Gastroesophageal sphincter (tissue), 4 donors: ENCODE measurements around the gene PCBD2. TPM values are rescaled to one million over a fixed set of nuclear protein-coding genes. Genes with fewer than 3 reads are reported as not detected.

Experiments
- ATAC-seq: fragments of 150-250 bp; one replicate; pipeline ENCODE4 v1.9.1; 2016; ENCODE audit warnings: mild to moderate bottlenecking, moderate library complexity
- H3K27ac ChIP-seq, 4 donors: fragments of 200-600 bp; sonication (generic) in 3 of 4; 1 replicate in 3 of 4; 2 replicates in 1 of 4; pipeline ENCODE4 v1.5.1; 2016 to 2019
- H3K27me3 ChIP-seq: fragments of 200-600 bp; sonication (generic); one replicate; pipeline ENCODE4 v1.5.1; 2019
- H3K36me3 ChIP-seq, 2 donors: fragments of 200-600 bp; sonication (generic); one replicate each; pipeline ENCODE4 v1.5.1; 2019; ENCODE audit warnings: control low read depth in 1 of 2
- H3K4me1 ChIP-seq, 3 donors: fragments of 200-600 bp; sonication (generic); 1 replicate in 2 of 3; 2 replicates in 1 of 3; pipeline ENCODE4 v1.5.1; 2016 to 2019; ENCODE audit warnings: control low read depth in 2 of 3
- H3K4me3 ChIP-seq, 2 donors: fragments of 200-600 bp; sonication (generic); one replicate each; pipeline ENCODE4 v1.5.1; 2019; ENCODE audit warnings: mild to moderate bottlenecking in 1 of 2, moderate library complexity in 1 of 2
- H3K9me3 ChIP-seq, 3 donors: fragments of 200-600 bp; sonication (generic); one replicate each; pipeline ENCODE4 v1.5.1; 2017 to 2019; ENCODE audit warnings: control low read depth in 2 of 3
- EP300 ChIP-seq: sonication (generic); formaldehyde crosslinking; IDR thresholded peaks from one replicate; pipeline ENCODE4 v1.6.1; 2017; ENCODE audit warnings: antibody characterized with exemption, mild to moderate bottlenecking
- POLR2A ChIP-seq, 2 donors: fragments of 450-650 bp; IDR thresholded peaks; one replicate each; pipeline ENCODE4 v1.6.1; 2017; ENCODE audit warnings: antibody characterized with exemption in 2 of 2, mild to moderate bottlenecking in 2 of 2, moderate library complexity in 1 of 2
- POLR2AphosphoS5 ChIP-seq: sonication (generic); formaldehyde crosslinking; IDR thresholded peaks from one replicate; pipeline ENCODE4 v1.6.1; 2017; ENCODE audit warnings: antibody characterized with exemption
- WGBS, 2 donors: methylation state at CpG; one replicate each; pipeline ENCODE4 v1.1.5; 2018; ENCODE audit warnings: low coverage in 1 of 2; 5-methylcytosine and 5-hydroxymethylcytosine counted together
- total RNA-seq, 4 donors: library from RNA; depleted of rRNA; stranded (reverse); fragments of >200 nt; gene quantifications; one replicate each; pipeline ENCODE4 v1.1.0, GENCODE V29; 2016
- TF ChIP-seq, protein P1 (sequence below), 4 experiments: fragments of 200-600 bp in 2 of 4; fragments of 450-650 bp in 2 of 4; sonication (generic) in 1 of 4; IDR thresholded peaks; one replicate each; pipeline ENCODE4 v1.5.1; 2017 to 2019; ENCODE audit warnings: antibody characterized with exemption in 4 of 4, mild to moderate bottlenecking in 2 of 4, moderate library complexity in 2 of 4

PCBD2 gene
- total RNA-seq, 4 donors from 2014 or later = 8.3 to 10.8 (median 9.5) TPM

DNA sequence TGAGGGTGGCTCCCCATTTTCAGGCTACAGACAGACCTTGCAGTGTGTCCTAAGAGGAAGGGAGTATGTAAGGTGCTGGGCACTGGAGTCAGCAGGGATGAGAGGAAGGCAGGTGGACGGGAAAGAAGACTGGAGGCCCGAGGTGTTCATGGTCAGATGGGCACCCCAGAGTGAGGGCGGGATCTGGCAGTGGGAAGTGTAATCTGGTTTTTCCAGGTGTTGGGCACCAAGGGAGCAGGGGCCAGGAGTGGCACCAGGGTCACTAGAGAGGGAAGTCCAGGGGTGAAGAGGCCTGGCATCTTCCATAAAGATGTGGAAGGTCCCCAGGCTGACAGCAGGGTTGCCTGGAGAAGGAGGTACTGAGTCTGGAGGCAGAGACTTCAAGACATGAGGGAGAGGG lies 99.4 kb downstream of the PCBD2 start:
- TF ChIP-seq EP300 (no peak), POLR2A (IDR thresholded peaks at IDR 0.05) (no peak), POLR2AphosphoS5 (no peak)
- TF ChIP-seq, protein P1, sequence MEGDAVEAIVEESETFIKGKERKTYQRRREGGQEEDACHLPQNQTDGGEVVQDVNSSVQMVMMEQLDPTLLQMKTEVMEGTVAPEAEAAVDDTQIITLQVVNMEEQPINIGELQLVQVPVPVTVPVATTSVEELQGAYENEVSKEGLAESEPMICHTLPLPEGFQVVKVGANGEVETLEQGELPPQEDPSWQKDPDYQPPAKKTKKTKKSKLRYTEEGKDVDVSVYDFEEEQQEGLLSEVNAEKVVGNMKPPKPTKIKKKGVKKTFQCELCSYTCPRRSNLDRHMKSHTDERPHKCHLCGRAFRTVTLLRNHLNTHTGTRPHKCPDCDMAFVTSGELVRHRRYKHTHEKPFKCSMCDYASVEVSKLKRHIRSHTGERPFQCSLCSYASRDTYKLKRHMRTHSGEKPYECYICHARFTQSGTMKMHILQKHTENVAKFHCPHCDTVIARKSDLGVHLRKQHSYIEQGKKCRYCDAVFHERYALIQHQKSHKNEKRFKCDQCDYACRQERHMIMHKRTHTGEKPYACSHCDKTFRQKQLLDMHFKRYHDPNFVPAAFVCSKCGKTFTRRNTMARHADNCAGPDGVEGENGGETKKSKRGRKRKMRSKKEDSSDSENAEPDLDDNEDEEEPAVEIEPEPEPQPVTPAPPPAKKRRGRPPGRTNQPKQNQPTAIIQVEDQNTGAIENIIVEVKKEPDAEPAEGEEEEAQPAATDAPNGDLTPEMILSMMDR (IDR thresholded peaks at IDR 0.05) = no peak
- Histone ChIP-seq H3K36me3 (no peaks in the 10 kb centered on the region), H3K4me1 (no peaks in the 10 kb centered on the region), H3K27me3 (no peaks in the 10 kb centered on the region), H3K9me3 (no peaks in the 10 kb centered on the region), H3K27ac (no peak overlapping the region), H3K4me3 (no peak overlapping the region)
- no peak for ATAC-seq
- WGBS, 2 donors = 88% methylated on average over 3 of the region's 3 CpGs; no CpG with 5 or more reads in 1 of the 2 donors

DNA sequence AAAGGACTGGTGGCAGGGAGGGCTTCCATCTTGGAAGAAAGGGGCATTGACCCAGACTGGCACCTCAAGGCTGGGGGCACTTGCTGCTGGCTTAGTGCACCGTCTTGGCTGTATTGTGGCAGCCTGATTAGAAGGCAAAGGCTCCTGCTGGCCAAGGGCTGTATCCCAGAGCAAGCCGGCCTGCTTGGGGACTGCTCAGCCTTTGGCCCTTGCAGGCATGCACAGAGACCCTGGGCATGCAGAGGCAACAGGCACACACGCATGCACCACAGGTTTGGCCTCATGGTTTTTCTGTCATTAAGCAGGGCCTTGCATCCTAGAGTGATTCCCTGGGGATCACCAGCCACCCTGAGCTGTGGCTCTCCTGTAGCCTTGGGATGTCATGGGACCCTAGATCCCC lies 100.1 kb downstream of the PCBD2 start:
- WGBS, 2 donors = 50% methylated on average over 1 of the region's 3 CpGs; no CpG with 5 or more reads in 1 of the 2 donors
- Histone ChIP-seq H3K4me3 (no peak overlapping the region), H3K9me3 (no peaks in the 10 kb centered on the region), H3K36me3 (no peaks in the 10 kb centered on the region), H3K4me1 (no peaks in the 10 kb centered on the region), H3K27me3 (no peaks in the 10 kb centered on the region), H3K27ac (no peak overlapping the region)
- ATAC-seq = no peak
- no peak for TF ChIP-seq POLR2AphosphoS5
- TF ChIP-seq, protein P1 (IDR thresholded peaks at IDR 0.05) = no peak
- TF ChIP-seq POLR2A (IDR thresholded peaks at IDR 0.05) = no peak
- TF ChIP-seq EP300 = no peak

DNA sequence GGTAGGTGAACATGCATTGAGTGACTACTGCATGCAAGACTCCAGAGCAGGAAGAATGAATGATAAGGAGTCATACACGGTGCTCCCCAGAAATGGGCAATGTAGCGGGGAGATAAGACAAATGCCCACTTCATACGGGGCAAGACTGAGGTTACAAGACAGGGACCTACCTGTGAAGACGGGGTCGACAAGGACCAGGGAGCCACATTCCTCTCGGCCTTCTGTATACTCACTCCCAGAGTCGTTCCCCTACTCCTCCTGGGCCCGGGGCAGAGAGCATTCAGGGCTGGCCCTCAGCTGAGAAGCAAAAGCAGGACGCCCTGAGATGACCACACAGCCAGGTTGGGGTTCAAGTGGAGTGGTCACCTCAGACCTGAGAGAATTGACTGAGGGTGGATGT lies 102.4 kb downstream of the PCBD2 start:
- WGBS, 2 donors = 81 to 90% methylated on average over 2 to 7 of the region's 9 CpGs
- H3K27me3 ChIP-seq = no peaks in the 10 kb centered on the region
- H3K9me3 ChIP-seq = no peaks in the 10 kb centered on the region
- TF ChIP-seq POLR2AphosphoS5 = no peak
- no peak for TF ChIP-seq EP300
- TF ChIP-seq POLR2A (IDR thresholded peaks at IDR 0.05) = no peak
- TF ChIP-seq, protein P1 (IDR thresholded peaks at IDR 0.05) = no peak
- ATAC-seq = no peak
- H3K4me1 ChIP-seq = peaks cover 0 to 12% (median 0%) of the 10 kb centered on the region in 3 donors
- no peaks in the 10 kb centered on the region for H3K36me3 ChIP-seq
- no peak overlapping the region for H3K4me3 ChIP-seq
- no peak overlapping the region for H3K27ac ChIP-seq

DNA sequence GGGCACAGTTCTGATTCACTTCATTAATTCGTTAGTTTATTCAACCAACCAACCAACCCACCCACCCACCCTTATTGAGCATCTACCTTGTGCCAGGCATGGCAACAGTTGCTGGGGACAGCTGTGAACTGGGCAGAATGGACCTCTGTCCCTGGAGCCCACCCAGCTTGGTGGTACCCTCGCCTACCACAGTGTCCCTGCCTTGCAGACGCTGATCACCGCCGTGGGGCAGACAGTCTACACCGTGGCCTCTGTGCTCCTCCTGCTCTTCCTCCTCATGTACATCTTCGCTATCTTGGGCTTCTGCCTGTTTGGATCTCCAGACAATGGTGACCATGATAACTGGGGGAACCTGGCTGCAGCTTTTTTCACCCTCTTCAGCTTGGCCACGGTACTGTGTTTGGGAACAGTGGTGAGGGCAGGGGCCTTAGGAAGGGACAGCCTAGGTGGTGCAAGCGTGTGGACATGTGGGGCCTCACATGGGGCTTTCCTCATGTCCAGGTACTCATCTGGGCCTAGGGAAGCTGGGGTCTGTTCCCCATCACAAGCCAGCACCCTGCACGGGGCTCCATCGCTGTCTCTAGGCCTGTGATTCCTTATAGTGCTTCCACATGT lies 102.9 kb downstream of the PCBD2 start:
- no peak overlapping the region for H3K4me3 ChIP-seq
- H3K27me3 ChIP-seq = no peaks in the 10 kb centered on the region
- H3K36me3 ChIP-seq = no peaks in the 10 kb centered on the region
- H3K4me1 ChIP-seq = peaks cover 0 to 17% (median 0%) of the 10 kb centered on the region in 3 donors
- no peak for ATAC-seq
- H3K9me3 ChIP-seq = no peaks in the 10 kb centered on the region
- TF ChIP-seq, protein P1 (IDR thresholded peaks at IDR 0.05) = no peak
- TF ChIP-seq POLR2AphosphoS5 (no peak), POLR2A (IDR thresholded peaks at IDR 0.05) (no peak), EP300 (no peak)
- no peak overlapping the region for H3K27ac ChIP-seq
- 87 to 95% methylated on average over 3 to 4 of the region's 11 CpGs for WGBS, 2 donors

DNA sequence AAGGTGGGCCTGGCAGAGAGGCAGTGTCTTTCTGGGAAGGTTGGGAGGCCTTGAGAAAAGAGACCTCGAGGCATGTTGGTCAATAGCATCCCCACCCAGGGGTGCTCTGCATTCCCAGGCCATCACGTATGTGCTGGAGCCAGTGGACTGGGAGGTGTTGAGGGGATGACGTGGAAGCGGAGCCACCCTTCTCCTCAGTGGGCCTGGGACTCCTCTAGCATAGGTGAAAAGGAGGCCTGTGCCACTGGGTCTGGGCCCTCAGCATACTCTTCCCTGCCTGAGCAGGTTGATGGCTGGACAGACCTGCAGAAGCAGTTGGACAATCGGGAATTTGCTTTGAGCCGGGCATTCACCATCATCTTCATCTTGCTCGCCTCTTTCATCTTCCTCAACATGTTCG lies 103.6 kb downstream of the PCBD2 start:
- H3K27me3 ChIP-seq = no peaks in the 10 kb centered on the region
- no peak overlapping the region for H3K4me3 ChIP-seq
- no peak for ATAC-seq
- H3K9me3 ChIP-seq = no peaks in the 10 kb centered on the region
- H3K27ac ChIP-seq = no peak overlapping the region
- H3K36me3 ChIP-seq = no peaks in the 10 kb centered on the region
- peaks cover 0 to 24% (median 2%) of the 10 kb centered on the region in 3 donors for H3K4me1 ChIP-seq
- WGBS, 2 donors = 100% methylated on average over 2 to 3 of the region's 8 CpGs
- TF ChIP-seq EP300 (no peak), POLR2AphosphoS5 (no peak), POLR2A (IDR thresholded peaks at IDR 0.05) (no peak)
- TF ChIP-seq, protein P1 (IDR thresholded peaks at IDR 0.05) = no peak
